AG04450 (cell line): ENCODE results near the gene PBOV1. TPM values are rescaled to one million over a fixed set of nuclear protein-coding genes. Genes with fewer than 3 reads are reported as not detected.

Experiments used
- CTCF ChIA-PET: fragments of 300-600, 350-600 bp; formaldehyde crosslinking; extraction: SDS; loops from one replicate; lab custom pipeline; 2022; ENCODE audit warnings: antibody characterized with exemption, inconsistent platforms; lab: Charles Lee
- POLR2A ChIA-PET: fragments of 350-600 bp; formaldehyde crosslinking; extraction: SDS; loops from one replicate; lab custom pipeline; 2021; ENCODE audit warnings: antibody characterized with exemption, inconsistent platforms; lab: Yijun Ruan, JAX
- DNase-seq: peaks from one replicate; pipeline ENCODE4 v3.0.0-alpha.2; 2011; ENCODE audit warnings: low read depth, low spot score
- H3K27ac ChIP-seq: one replicate; pipeline ENCODE4 v1.5.1; 2012; ENCODE audit warnings: low read depth, low read length, control low read depth
- H3K27me3 ChIP-seq: one replicate; pipeline ENCODE4 v1.6.0; 2012; ENCODE audit warnings: low read length; ENCODE audit not compliant: control insufficient read depth, insufficient read depth
- H3K4me3 ChIP-seq: 2 replicates; pipeline ENCODE4 v1.5.1; 2011; ENCODE audit warnings: mild to moderate bottlenecking, low read depth, low read length, control low read depth
- H3K9me3 ChIP-seq: 2 replicates; pipeline ENCODE4 v1.5.1; 2012; ENCODE audit warnings: low read length; ENCODE audit not compliant: control insufficient read depth, insufficient read depth
- CTCF ChIP-seq: IDR thresholded peaks from 2 replicates; pipeline ENCODE4 v1.5.1; 2011; ENCODE audit warnings: low read depth, low read length, control low read depth, inconsistent platforms
- polyA plus RNA-seq: library from polyadenylated mRNA; depleted of rRNA; stranded (reverse); fragments of >200 nt; gene quantifications from 2 replicates; pipeline ENCODE4 v1.2.3, GENCODE V29; 2011

Gene PBOV1
- polyA plus RNA-seq, 1 experiment: not detected

- Histone ChIP-seq H3K9me3 (no peaks in the 10 kb centered on the region), H3K27ac (no peak overlapping the region), H3K4me3 (no peak overlapping the region), H3K27me3 (no peaks in the 10 kb centered on the region)
- CTCF ChIA-PET: no interaction called here
- no peak for DNase-seq
- TF ChIP-seq CTCF: no peak
- POLR2A ChIA-PET: no interaction called here
Measured at GRCh38 chr6:138246650-138247440, 28.6 kb upstream of the PBOV1 start.

DNA sequence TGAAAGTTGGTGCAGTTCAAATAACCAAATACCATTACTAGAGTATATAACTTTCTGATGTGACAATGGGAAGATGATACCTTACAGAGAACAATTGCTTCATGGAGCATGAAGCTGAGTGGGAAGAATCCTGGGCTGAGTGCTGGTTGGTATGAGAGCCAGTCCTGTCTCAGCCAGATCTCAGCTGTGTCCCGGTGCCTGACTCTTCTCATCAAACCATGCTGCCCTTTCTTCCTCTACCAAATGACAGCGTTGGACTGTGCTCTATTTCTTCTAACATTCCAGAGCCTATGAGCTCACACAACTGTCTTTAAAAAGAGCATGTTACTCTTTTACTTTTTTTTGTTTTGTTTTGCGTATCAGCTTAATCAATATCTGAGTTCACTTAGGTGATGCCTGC lies 27.5 kb upstream of the PBOV1 start:
- H3K27me3 ChIP-seq: no peaks in the 10 kb centered on the region
- no peak for DNase-seq
- no peaks in the 10 kb centered on the region for H3K9me3 ChIP-seq
- H3K4me3 ChIP-seq: no peak overlapping the region
- CTCF ChIA-PET: no interaction called here
- POLR2A ChIA-PET: no interaction called here
- no peak for TF ChIP-seq CTCF
- H3K27ac ChIP-seq: no peak overlapping the region

- Histone ChIP-seq H3K9me3 (no peaks in the 10 kb centered on the region), H3K27ac (no peak overlapping the region), H3K4me3 (no peak overlapping the region), H3K27me3 (peaks cover under 1% of the 10 kb centered on the region)
- no peak for DNase-seq
- CTCF ChIA-PET: no interaction called here
- POLR2A ChIA-PET: no interaction called here
- TF ChIP-seq CTCF: no peak
Measured at GRCh38 chr6:138242987-138243592, 24.8 kb upstream of the PBOV1 start.

- ChIA-PET CTCF (no interaction called here), POLR2A (no interaction called here)
- H3K27ac ChIP-seq: no peak overlapping the region
- no peaks in the 10 kb centered on the region for H3K9me3 ChIP-seq
- no peak for TF ChIP-seq CTCF
- H3K4me3 ChIP-seq: no peak overlapping the region
- no peak for DNase-seq
- H3K27me3 ChIP-seq: peaks cover 2% of the 10 kb centered on the region
Measured at GRCh38 chr6:138241934-138242333, 23.6 kb upstream of the PBOV1 start.

DNA sequence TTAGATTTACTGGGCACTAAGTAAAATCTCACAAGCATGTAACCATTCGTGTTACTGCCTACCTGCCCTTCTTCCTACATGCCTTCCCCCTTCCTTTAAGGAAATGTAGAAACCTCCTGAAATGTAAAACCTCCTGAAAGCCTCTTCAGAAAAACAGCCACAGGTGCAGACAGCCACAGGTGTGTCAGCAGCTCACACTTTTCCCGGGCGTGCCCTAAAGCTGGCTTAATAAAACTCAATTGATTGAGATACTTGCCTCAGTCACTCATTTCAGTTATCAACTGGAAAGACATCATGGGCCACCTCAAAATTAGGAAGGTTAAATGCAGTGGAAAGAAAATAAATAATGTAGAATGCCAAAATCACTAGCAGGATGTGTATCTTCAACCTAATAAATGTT lies 23.1 kb upstream of the PBOV1 start:
- no peak for DNase-seq
- H3K9me3 ChIP-seq: no peaks in the 10 kb centered on the region
- no peak for TF ChIP-seq CTCF
- POLR2A ChIA-PET: no interaction called here
- H3K4me3 ChIP-seq: no peak overlapping the region
- CTCF ChIA-PET: no interaction called here
- no peak overlapping the region for H3K27ac ChIP-seq
- H3K27me3 ChIP-seq: peaks cover 2% of the 10 kb centered on the region
